Fibroblast of villous mesenchyme (primary cell): ENCODE results near the gene SLX9. TPM values are rescaled to one million over a fixed set of nuclear protein-coding genes. Genes with fewer than 3 reads are reported as not detected.

Source experiments
- DNase-seq: peaks from one replicate; pipeline ENCODE4 v3.0.0-alpha.2; 2010; ENCODE audit warnings: low read depth
- H3K4me3 ChIP-seq: 2 replicates; pipeline ENCODE4 v1.5.1; 2011; ENCODE audit warnings: low read depth, mild to moderate bottlenecking, low read length
- total RNA-seq: library from RNA; depleted of rRNA; stranded (reverse); fragments of >200 nt; gene quantifications from 2 replicates; pipeline ENCODE4 v1.2.3, GENCODE V29; 2012
- TF ChIP-seq, protein P1 (sequence below): IDR thresholded peaks from 2 replicates; pipeline ENCODE4 v1.5.1; 2012; ENCODE audit warnings: low read depth, mild to moderate bottlenecking, low read length; ENCODE audit not compliant: insufficient read depth

Gene SLX9
- total RNA-seq, 1 donor: 12.1 TPM

DNA sequence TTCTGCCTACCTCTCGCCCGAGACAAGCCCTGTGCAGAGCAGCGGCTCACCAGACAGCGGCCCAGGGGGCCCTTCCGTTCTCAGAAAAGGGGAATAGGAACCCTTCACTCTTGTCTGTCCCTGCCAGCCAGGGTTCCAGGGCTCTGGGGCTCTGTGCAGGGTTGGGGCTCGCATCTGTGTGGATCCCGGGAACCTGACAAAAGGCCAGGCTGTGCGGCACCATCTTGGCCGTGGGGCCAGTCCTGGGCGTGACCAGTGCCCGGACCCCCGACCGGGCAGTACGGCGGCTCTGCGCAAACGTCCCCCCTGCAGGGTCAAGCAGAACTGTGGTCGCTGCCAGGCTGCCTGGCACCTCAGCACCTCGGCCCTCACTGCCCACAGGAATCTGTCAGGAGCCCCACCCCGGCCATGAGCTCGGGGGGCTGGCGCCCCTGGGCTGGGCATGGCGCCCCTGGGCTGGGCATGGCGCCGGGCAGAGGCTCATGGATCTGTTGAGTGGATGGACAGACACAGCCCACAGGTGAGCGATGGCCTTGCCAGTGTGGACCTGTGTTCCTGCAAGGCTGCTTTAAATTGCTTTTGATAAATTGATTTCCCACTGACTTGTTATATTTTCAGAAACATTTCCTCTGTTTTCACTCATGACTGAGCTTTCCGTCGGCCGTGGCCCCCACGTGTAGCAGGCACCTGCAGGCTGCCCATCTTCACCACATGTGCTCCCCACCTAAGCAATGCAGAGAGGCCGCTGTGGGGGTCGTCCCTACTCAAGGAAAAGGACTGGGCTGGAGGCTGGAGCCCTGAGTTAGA, 59.0 kb downstream of the SLX9 start:
- no peak for DNase-seq
- TF ChIP-seq, protein P1, sequence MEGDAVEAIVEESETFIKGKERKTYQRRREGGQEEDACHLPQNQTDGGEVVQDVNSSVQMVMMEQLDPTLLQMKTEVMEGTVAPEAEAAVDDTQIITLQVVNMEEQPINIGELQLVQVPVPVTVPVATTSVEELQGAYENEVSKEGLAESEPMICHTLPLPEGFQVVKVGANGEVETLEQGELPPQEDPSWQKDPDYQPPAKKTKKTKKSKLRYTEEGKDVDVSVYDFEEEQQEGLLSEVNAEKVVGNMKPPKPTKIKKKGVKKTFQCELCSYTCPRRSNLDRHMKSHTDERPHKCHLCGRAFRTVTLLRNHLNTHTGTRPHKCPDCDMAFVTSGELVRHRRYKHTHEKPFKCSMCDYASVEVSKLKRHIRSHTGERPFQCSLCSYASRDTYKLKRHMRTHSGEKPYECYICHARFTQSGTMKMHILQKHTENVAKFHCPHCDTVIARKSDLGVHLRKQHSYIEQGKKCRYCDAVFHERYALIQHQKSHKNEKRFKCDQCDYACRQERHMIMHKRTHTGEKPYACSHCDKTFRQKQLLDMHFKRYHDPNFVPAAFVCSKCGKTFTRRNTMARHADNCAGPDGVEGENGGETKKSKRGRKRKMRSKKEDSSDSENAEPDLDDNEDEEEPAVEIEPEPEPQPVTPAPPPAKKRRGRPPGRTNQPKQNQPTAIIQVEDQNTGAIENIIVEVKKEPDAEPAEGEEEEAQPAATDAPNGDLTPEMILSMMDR: no peak
- H3K4me3 ChIP-seq: no peak overlapping the region

- H3K4me3 ChIP-seq: no peak overlapping the region
- no peak for DNase-seq
- TF ChIP-seq, protein P1: no peak
Measured at GRCh38 chr21:44999428-44999971, 59.7 kb downstream of the SLX9 start.

- DNase-seq: no peak
- H3K4me3 ChIP-seq: no peak overlapping the region
- TF ChIP-seq, protein P1: no peak
Measured at GRCh38 chr21:44999972-45000636, 60.3 kb downstream of the SLX9 start.

GRCh38 chr21:45000637-45001133, 60.9 kb downstream of the SLX9 start:
- H3K4me3 ChIP-seq: no peak overlapping the region
- DNase-seq: no peak
- TF ChIP-seq, protein P1: no peak

DNA sequence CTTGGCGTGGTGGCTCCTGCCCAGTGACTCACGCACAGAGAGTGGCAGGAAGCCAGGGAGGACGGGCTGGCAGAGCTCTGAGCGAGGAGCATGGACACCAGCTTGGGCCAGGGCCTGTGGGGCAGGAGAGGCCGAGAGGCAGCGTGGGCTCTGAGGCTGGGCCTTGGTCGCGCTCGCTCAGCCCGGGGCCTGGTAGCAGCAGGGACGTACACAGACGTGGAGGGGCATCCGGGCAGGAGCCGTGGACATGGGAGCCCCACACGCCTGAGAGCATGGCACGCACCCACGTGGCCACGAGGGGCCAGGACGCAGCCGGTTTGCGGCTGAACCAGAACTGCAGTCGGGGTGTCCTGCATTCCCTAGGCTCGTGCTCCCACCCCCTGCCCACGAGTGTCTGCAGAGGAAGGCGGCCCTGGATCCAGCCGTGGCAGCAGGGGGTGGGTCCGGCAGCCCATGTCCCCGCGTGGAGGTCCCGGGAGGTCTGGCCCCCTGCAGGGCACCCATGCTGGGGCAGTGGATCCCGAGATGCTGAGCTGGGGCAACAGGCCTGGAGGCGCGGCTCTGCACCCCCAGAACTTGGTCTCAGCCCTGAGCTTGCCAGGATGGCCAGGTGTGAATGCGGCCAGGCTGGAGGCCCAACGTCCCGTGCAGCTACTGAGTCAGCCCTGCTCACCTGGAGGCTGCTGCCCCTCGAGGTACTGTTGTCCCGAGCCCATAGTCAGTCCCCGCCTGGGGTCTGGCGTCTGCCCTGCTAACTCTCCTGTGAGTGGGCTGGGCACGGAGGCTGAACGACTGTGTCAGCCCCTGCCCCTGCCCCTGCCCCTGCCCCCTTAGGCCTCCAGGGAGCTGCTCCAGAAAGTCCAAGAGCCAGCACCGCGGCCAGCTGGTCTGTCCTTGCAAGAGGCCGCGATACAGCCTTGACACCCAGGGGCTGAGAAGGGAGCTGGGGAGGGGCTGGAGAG, 61.6 kb downstream of the SLX9 start:
- peak; percentile 48 for DNase-seq
- no peak overlapping the region for H3K4me3 ChIP-seq
- TF ChIP-seq, protein P1: no peak
